HT-29 (cell line): ENCODE results near the gene SRP19. TPM values are rescaled to one million over a fixed set of nuclear protein-coding genes. Genes with fewer than 3 reads are reported as not detected.
"Not testable (repeated sequence)": the region's sequence is repeated elsewhere in the genome, so short reads cannot be mapped to it uniquely, and the experiment has no call there.

Source experiments
- DNase-seq: peaks from one replicate; pipeline ENCODE4 v3.0.0-alpha.2; 2015; ENCODE audit warnings: low spot score
- total RNA-seq: library from RNA; depleted of rRNA; stranded (reverse); fragments of >200 nt; shearing (Covaris generic); gene quantifications from 2 replicates; pipeline ENCODE4 v1.2.3, GENCODE V29; 2014

The SRP19 gene
- total RNA-seq, 1 experiment from 2014 or later = 16.7 TPM

GRCh38 chr5:112870966-112871365, 9.9 kb downstream of the SRP19 start:
- no peak for DNase-seq

DNA sequence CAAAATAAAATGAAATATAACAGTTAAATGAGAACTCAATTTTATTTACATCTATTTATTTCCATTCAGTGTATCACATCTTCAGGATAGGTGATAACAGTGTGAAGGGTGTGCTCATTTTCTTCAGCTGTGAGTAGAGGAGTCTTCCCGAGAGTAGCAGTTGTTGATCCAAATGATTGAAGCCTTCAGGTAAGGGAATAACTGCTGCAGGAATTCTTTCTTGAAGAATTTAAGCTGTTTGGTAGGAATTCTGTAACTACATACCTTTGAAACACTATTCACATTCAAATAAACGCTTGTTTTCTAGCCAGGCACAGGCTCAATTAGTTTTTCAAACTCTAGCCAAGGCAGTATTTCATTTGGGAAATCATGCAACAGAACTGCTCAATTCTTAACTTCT, 15.3 kb downstream of the SRP19 start:
- DNase-seq = no peak

GRCh38 chr5:112878101-112878500, 17.0 kb downstream of the SRP19 start:
- no peak for DNase-seq

GRCh38 chr5:112878760-112879159, 17.7 kb downstream of the SRP19 start:
- DNase-seq = no peak

GRCh38 chr5:112880219-112880964, 19.3 kb downstream of the SRP19 start:
- no peak for DNase-seq

DNA sequence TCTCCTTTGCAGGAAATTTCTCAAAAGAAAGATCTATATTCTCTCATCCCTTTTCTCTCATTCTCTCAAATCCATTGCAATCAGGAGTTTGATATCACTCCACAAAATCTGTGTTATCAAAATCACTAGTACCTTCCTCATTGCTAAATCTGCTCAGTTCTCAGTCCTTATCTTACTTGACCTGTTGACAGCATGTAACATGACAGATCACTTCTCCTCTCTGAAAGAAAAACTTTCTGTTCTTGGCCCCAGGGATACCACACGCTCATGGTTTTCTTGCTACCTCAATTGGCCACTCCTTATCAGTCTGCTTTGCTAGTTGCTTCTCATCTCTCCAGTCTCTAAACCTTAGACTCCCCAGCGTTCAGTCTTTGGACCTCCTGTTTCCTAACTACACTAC, 22.1 kb downstream of the SRP19 start:
- no peak for DNase-seq

GRCh38 chr5:112885001-112885400, 23.9 kb downstream of the SRP19 start:
- DNase-seq = no peak

- DNase-seq = no peak
Observed at GRCh38 chr5:112886975-112887374, 25.9 kb downstream of the SRP19 start.

GRCh38 chr5:112892066-112892465, 31.0 kb downstream of the SRP19 start:
- not testable (repeated sequence) for DNase-seq

- no peak for DNase-seq
Observed at GRCh38 chr5:112892776-112893175, 31.7 kb downstream of the SRP19 start.

DNA sequence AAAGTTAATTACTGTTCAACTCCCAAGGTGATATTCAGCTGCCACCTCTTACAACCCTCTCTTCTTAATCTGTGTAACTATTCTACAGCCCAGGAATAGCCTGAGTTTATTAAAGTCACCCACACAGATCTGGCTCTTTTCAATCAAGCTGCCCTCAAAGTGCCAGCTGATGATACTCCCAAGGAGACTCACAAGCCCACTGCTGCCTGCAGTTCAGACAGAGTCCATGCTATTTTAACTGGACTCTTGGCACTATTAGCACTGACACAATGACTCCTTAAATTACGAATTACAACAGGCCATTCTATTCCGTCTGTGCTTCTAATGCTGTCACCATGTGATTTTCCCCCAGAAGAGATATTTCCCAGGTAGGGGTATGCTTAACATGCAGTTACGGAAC, 34.6 kb downstream of the SRP19 start:
- DNase-seq = no peak

GRCh38 chr5:112902561-112902960, 41.5 kb downstream of the SRP19 start:
- DNase-seq = no peak

DNA sequence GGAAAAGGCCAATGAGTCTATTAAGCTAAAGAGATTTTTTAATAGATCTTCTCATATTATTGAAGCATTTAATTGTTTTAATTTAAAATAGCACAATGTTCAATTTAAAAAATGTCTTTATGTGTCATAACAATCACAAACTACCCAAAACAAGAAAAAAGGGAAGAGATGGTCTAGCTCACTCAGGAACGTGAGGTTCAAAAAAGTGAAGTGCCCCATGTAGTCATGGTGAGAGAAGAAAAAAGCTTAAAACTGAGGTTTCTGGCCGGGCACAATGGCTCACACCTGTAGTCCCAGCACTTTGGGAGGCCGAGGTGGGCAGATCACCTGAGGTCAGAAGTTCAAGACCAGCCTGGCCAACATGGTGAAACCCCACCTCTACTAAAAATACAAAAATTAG, 43.9 kb downstream of the SRP19 start:
- not testable (repeated sequence) for DNase-seq

DNA sequence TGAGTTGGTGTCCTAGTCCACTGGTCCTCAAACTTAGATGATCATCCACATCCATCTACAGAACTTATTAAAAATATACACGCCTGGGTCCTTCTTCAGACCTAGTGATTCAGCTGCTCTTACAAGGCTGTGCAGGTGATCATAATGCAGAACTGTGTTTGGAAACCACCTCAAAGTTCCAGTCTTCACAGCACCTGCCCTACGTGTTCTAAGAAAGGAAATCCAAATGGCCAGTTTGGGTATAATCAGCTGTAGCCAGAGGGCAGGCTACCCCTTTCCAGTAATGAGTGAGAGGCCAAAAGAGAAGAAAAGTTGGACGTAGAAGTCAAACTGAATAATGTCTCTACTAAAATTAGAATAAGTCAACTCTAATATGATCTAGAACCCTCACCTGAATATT, 45.5 kb downstream of the SRP19 start:
- no peak for DNase-seq

- no peak for DNase-seq
Observed at GRCh38 chr5:112907166-112907631, 46.1 kb downstream of the SRP19 start.

- DNase-seq = no peak
Observed at GRCh38 chr5:112908854-112909253, 47.8 kb downstream of the SRP19 start.

DNA sequence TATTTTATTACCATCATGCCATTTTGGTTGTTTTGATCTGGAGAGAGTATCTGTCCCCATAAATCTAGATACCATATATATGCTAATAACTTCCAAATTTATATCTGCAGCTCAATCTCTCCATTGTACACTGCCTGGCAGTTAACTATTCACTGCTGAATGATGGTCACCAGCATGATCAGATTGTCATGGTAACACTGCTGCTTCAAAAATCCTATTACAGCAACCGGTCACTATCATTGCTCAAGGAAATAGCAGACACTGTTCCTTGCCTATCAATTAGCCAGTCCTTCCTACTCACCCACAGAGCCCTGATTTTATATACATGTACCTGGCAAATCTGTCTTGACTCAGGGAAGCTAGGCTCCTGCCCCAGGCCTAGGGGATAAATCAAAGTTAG, 49.4 kb downstream of the SRP19 start:
- no peak for DNase-seq

DNA sequence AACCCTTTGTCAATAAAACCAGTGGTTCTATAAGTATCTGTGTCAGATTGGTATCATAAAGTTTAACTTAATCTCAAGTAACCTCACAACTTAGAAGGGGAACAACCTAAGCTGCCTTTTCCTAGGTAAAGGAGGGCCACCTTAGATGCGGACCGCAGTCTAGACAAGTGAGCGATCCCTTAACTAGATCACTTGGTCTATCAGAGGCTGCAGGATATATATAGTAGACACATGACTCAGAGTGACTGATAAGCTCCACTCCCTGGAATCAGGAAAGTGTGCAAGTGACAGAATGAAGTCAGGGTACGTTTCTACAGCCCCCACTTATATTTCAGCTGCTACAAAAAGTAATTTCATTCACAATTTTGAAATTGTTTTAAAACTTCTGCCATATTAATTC, 53.5 kb downstream of the SRP19 start:
- no peak for DNase-seq

DNA sequence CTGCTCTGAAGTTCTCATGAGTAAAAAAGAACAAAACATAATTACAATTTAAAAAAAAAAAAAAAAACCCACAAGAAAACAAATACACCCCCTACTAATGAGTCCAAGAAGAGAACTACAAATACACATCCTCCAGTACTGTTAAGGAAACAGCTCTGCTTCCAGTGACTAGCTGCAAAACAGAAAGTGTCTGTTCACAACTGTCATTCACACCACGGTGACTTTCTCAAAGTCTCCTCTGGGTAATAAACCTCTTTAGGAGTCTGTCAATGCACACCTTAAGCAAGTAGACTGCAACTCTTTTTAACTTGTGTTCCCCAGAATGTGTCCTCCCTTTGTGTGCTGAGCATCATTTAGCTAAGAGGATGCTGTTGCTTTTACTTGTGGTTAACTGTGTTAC, 54.7 kb downstream of the SRP19 start:
- no peak for DNase-seq

GRCh38 chr5:112917453-112917995, 56.4 kb downstream of the SRP19 start:
- DNase-seq = peak; percentile 17

DNA sequence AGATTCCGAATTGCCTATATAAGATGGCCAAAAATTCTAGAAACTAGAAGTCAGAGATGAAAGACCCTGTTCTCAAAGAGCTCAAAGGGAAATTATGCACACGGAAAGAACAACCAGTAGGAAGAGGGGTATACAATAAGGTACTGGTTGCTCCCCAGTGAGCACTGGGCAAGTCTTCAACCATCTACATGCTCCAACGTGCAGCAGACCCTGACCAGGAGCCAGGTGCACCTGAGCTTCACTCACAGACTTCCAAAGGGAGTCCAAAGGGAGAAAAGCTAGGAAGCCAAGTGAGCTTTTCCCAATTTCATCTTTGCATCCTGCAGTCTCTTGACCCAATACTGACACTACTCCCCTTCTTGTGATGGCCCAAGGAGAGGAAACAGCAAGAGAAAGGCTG, 57.0 kb downstream of the SRP19 start:
- DNase-seq = no peak

DNA sequence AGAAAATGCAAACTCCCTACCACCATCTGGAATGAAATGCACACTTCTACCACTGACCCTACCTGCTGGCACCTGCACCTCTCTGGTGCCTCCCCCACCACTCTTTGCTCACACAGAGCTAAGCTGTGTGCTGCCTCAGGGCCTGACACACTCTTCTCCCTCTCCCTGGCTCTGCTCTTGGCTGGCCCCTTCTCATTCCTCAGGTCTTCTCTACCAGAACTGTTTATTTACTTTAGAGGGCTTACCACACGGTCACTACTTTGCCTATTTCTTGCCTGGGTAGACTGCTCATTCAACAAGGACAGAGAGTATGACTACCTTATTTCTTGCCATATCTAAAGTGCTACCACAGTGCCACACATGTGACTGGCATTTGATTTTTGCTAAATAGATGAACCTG, 57.6 kb downstream of the SRP19 start:
- DNase-seq = no peak
